H1 (cell line): Measurements from ENCODE around the gene SLC39A11.

ENCODE experiments used
- EGR1 ChIP-seq: IDR thresholded peaks from 2 replicates; pipeline ENCODE4 v1.6.1; 2011; ENCODE audit warnings: low read depth, low read length, borderline replicate concordance
- EZH2 ChIP-seq: fragments of 200-600 bp; sonication (generic); IDR thresholded peaks from 2 replicates; pipeline ENCODE4 v1.7.1; 2012; ENCODE audit warnings: low read depth, mild to moderate bottlenecking, moderate library complexity, low read length, inconsistent platforms; ENCODE audit not compliant: severe bottlenecking
- JUN ChIP-seq: IDR thresholded peaks from 2 replicates; pipeline ENCODE4 v1.6.1; 2011; ENCODE audit warnings: low read depth, mild to moderate bottlenecking, improper control_type of control experiment, low read length
- POLR2A ChIP-seq, 2 experiments: IDR thresholded peaks; 1 replicate in 1 of 2; 2 replicates in 1 of 2; pipeline ENCODE4 v1.6.1; 2011; ENCODE audit warnings: low read depth in 2 of 2, low read length in 2 of 2, mild to moderate bottlenecking in 2 of 2; ENCODE audit errors: control extremely low read depth in 1 of 2
- RAD21 ChIP-seq, 2 experiments: IDR thresholded peaks in 1 of 2; conservative IDR thresholded peaks in 1 of 2; 2 replicates each; pipeline ENCODE4 v1.6.1; 2011; ENCODE audit warnings: low read depth in 2 of 2, low read length in 2 of 2, improper control_type of control experiment in 1 of 2, inconsistent platforms in 1 of 2, mild to moderate bottlenecking in 1 of 2, moderate library complexity in 1 of 2
- SP1 ChIP-seq: IDR thresholded peaks from 2 replicates; pipeline ENCODE4 v1.6.1; 2011; ENCODE audit warnings: low read depth, low read length
- TCF12 ChIP-seq: IDR thresholded peaks from 2 replicates; pipeline ENCODE4 v1.6.1; 2011; ENCODE audit warnings: low read depth, mild to moderate bottlenecking, low read length
- TEAD4 ChIP-seq: IDR thresholded peaks from 2 replicates; pipeline ENCODE4 v1.6.1; 2012; ENCODE audit warnings: low read depth, low read length, inconsistent platforms, mixed read lengths
- TF ChIP-seq, protein P1 (sequence below): IDR thresholded peaks from 2 replicates; pipeline ENCODE4 v1.6.1; 2012; ENCODE audit warnings: inconsistent platforms
- TF ChIP-seq, protein P2 (sequence below), 3 experiments: IDR thresholded peaks; 1 replicate in 2 of 3; 2 replicates in 1 of 3; pipeline versions ENCODE4 v1.5.1 to v1.6.1; 2011; ENCODE audit warnings: low read length in 3 of 3, mild to moderate bottlenecking in 3 of 3, inconsistent platforms in 2 of 3, low read depth in 1 of 3, moderate library complexity in 1 of 3; ENCODE audit not compliant: insufficient read depth in 1 of 3; ENCODE audit errors: control extremely low read depth in 1 of 3

DNA sequence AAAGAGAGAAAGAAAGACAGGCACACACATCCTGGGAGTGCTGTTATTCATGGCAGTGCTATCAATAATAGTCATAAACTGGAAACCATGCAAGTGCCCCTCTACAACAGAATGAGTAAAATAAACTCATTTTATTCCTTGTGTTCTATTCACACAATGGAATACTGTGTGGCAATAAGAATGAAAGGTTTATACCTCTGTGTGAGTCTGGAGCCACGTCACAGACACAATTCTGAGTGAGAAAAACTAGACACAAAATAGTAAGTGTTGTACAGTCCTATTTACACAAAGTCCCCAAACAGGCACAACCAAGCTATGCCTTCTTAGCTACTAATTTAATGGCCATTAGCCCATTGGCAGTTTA is 429.7 kb downstream of the SLC39A11 start:
- TF ChIP-seq EGR1 = no peak
- TF ChIP-seq, protein P1, sequence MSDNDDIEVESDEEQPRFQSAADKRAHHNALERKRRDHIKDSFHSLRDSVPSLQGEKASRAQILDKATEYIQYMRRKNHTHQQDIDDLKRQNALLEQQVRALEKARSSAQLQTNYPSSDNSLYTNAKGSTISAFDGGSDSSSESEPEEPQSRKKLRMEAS = no peak
- TF ChIP-seq POLR2A (IDR thresholded peaks at IDR 0.05; ENCODE audit: control extremely low read depth in 1 of 2, low read depth in 2 of 2, low read length in 2 of 2) = no peak
- TF ChIP-seq, protein P2, sequence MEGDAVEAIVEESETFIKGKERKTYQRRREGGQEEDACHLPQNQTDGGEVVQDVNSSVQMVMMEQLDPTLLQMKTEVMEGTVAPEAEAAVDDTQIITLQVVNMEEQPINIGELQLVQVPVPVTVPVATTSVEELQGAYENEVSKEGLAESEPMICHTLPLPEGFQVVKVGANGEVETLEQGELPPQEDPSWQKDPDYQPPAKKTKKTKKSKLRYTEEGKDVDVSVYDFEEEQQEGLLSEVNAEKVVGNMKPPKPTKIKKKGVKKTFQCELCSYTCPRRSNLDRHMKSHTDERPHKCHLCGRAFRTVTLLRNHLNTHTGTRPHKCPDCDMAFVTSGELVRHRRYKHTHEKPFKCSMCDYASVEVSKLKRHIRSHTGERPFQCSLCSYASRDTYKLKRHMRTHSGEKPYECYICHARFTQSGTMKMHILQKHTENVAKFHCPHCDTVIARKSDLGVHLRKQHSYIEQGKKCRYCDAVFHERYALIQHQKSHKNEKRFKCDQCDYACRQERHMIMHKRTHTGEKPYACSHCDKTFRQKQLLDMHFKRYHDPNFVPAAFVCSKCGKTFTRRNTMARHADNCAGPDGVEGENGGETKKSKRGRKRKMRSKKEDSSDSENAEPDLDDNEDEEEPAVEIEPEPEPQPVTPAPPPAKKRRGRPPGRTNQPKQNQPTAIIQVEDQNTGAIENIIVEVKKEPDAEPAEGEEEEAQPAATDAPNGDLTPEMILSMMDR (IDR thresholded peaks at IDR 0.05; ENCODE audit: control extremely low read depth in 1 of 3, insufficient read depth in 1 of 3, low read depth in 1 of 3, low read length in 3 of 3) = no peak
- no peak for TF ChIP-seq RAD21 (IDR thresholded peaks at IDR 0.05 in 1 of 2, conservative IDR thresholded peaks at IDR 0.05 in 1 of 2; ENCODE audit: low read depth in 2 of 2, low read length in 2 of 2)
- no peak for TF ChIP-seq EZH2
- no peak for TF ChIP-seq TCF12
- TF ChIP-seq TEAD4 = no peak
- TF ChIP-seq SP1 = no peak
- no peak for TF ChIP-seq JUN
